Neural cell (in vitro differentiated cells): ENCODE data around the gene QSOX2. TPM values are rescaled to one million over a fixed set of nuclear protein-coding genes. Genes with fewer than 3 reads are reported as not detected.

Source experiments
- H2AFZ ChIP-seq: fragments of 200-600, 300-800 bp; sonication (generic), shearing (Covaris generic); 2 replicates; pipeline ENCODE4 v1.6.0; 2014; ENCODE audit warnings: low read depth, mild to moderate bottlenecking, antibody characterized with exemption, low read length, moderate library complexity
- H3F3A ChIP-seq: fragments of 200-600 bp; shearing (Covaris generic); 2 replicates; pipeline ENCODE4 v1.6.1; 2016; ENCODE audit warnings: mild to moderate bottlenecking, moderate library complexity, mixed read lengths, antibody characterized with exemption, low read length; ENCODE audit not compliant: insufficient read depth, poor library complexity, severe bottlenecking
- H3K27ac ChIP-seq: fragments of 200-600, 300-800 bp; sonication (generic), shearing (Covaris generic); 2 replicates; pipeline ENCODE4 v1.5.1; 2014; ENCODE audit warnings: mild to moderate bottlenecking, low read length, moderate library complexity
- H3K27me3 ChIP-seq: fragments of 300-800, 200-600 bp; sonication (generic), shearing (Covaris generic); 2 replicates; pipeline ENCODE4 v1.6.0; 2014; ENCODE audit warnings: mild to moderate bottlenecking, low read depth, low read length, moderate library complexity; ENCODE audit not compliant: insufficient read depth
- H3K36me3 ChIP-seq: fragments of 300-800, 200-600 bp; sonication (generic), shearing (Covaris generic); 2 replicates; pipeline ENCODE4 v1.5.1; 2014; ENCODE audit warnings: mild to moderate bottlenecking, antibody characterized with exemption, low read length, moderate library complexity; ENCODE audit not compliant: insufficient read depth
- H3K4me2 ChIP-seq: fragments of 300-800, 200-600 bp; sonication (generic), shearing (Covaris generic); 2 replicates; pipeline ENCODE4 v1.6.0; 2014; ENCODE audit warnings: mild to moderate bottlenecking, low read length
- H3K4me3 ChIP-seq: fragments of 300-800, 200-600 bp; sonication (generic), shearing (Covaris generic); 2 replicates; pipeline ENCODE4 v1.5.1; 2014; ENCODE audit warnings: mild to moderate bottlenecking, low read length, moderate library complexity
- H3K79me2 ChIP-seq: fragments of 200-600 bp; shearing (Covaris generic); replicated peaks from 2 replicates; pipeline ENCODE4 v1.6.0; 2014; ENCODE audit warnings: mild to moderate bottlenecking, low read length, moderate library complexity; ENCODE audit not compliant: insufficient read depth
- H3K9ac ChIP-seq: fragments of 300-800, 200-600 bp; sonication (generic), shearing (Covaris generic); 2 replicates; pipeline ENCODE4 v1.6.1; 2016; ENCODE audit warnings: mild to moderate bottlenecking, low read length, mixed read lengths
- H3K9me2 ChIP-seq: fragments of 200-600 bp; shearing (Covaris generic); 2 replicates; pipeline ENCODE4 v1.6.1; 2016; ENCODE audit warnings: mild to moderate bottlenecking, low read length, mixed read lengths; ENCODE audit not compliant: insufficient read depth
- H3K9me3 ChIP-seq: fragments of 200-600, 300-800 bp; sonication (generic), shearing (Covaris generic); 2 replicates; pipeline ENCODE4 v1.6.1; 2016; ENCODE audit warnings: mild to moderate bottlenecking, mixed run types, low read length, moderate library complexity, mixed read lengths
- H4K20me1 ChIP-seq: fragments of 200-600 bp; shearing (Covaris generic); 2 replicates; pipeline ENCODE4 v1.6.1; 2016; ENCODE audit warnings: mild to moderate bottlenecking, mixed run types; ENCODE audit not compliant: insufficient read depth
- CTCF ChIP-seq: fragments of 450-650 bp; IDR thresholded peaks from 2 replicates; pipeline ENCODE4 v1.5.1; 2014; ENCODE audit warnings: antibody characterized with exemption, mild to moderate bottlenecking, moderate library complexity; ENCODE audit not compliant: poor library complexity, severe bottlenecking
- EP300 ChIP-seq: fragments of 450-650 bp; conservative IDR thresholded peaks from 2 replicates; pipeline ENCODE4 v1.6.1; 2014; ENCODE audit warnings: antibody characterized with exemption, mild to moderate bottlenecking, moderate library complexity; ENCODE audit not compliant: poor library complexity, severe bottlenecking
- EZH2 ChIP-seq: fragments of 200-600, 300-800 bp; shearing (Covaris generic), sonication (generic); IDR thresholded peaks from 2 replicates; pipeline ENCODE4 v1.6.1; 2014; ENCODE audit warnings: antibody characterized with exemption, low read length, borderline replicate concordance, mild to moderate bottlenecking; ENCODE audit not compliant: insufficient read depth, poor library complexity, severe bottlenecking
- MXI1 ChIP-seq: fragments of 450-650 bp; conservative IDR thresholded peaks from 2 replicates; pipeline ENCODE4 v1.6.1; 2014; ENCODE audit warnings: antibody characterized with exemption, mild to moderate bottlenecking; ENCODE audit not compliant: poor library complexity, severe bottlenecking
- POLR2AphosphoS5 ChIP-seq: IDR thresholded peaks from 2 replicates; pipeline ENCODE4 v1.6.1; 2012
- RAD21 ChIP-seq: fragments of 450-650 bp; conservative IDR thresholded peaks from 2 replicates; pipeline ENCODE4 v1.6.1; 2014; ENCODE audit warnings: antibody characterized with exemption, mild to moderate bottlenecking, moderate library complexity
- REST ChIP-seq: IDR thresholded peaks from 2 replicates; pipeline ENCODE4 v1.6.1; 2012; ENCODE audit warnings: borderline replicate concordance
- SMC3 ChIP-seq: fragments of 450-650 bp; conservative IDR thresholded peaks from 2 replicates; pipeline ENCODE4 v1.6.1; 2014; ENCODE audit warnings: antibody characterized with exemption, mild to moderate bottlenecking, moderate library complexity; ENCODE audit not compliant: poor library complexity
- TAF1 ChIP-seq: IDR thresholded peaks from 2 replicates; pipeline ENCODE4 v1.6.1; 2012; ENCODE audit warnings: low read depth
- polyA plus RNA-seq: library from polyadenylated mRNA; depleted of rRNA; stranded (reverse); fragments of >200 nt; gene quantifications from 2 replicates; pipeline ENCODE4 v1.2.3, GENCODE V29; 2014

Gene QSOX2
- polyA plus RNA-seq, 1 donor from 2014 or later: 20.7 TPM

GRCh38 chr9:136185596-136186366 lies 59.8 kb downstream of the QSOX2 start:
- Histone ChIP-seq H3K4me2 (no peak overlapping the region), H3K27me3 (peaks cover 6% of the 10 kb centered on the region), H4K20me1 (no peaks in the 10 kb centered on the region), H3K9me2 (no peaks in the 10 kb centered on the region), H2AFZ (no peak overlapping the region), H3F3A (no peaks in the 10 kb centered on the region), H3K36me3 (no peaks in the 10 kb centered on the region), H3K79me2 (no peaks in the 10 kb centered on the region), H3K9me3 (no peaks in the 10 kb centered on the region), H3K4me3 (no peak overlapping the region), H3K9ac (no peak overlapping the region), H3K27ac (no peak overlapping the region)
- TF ChIP-seq TAF1: no peak
- no peak for TF ChIP-seq CTCF
- no peak for TF ChIP-seq REST
- TF ChIP-seq RAD21: no peak
- no peak for TF ChIP-seq POLR2AphosphoS5
- TF ChIP-seq EP300: no peak
- TF ChIP-seq EZH2: no peak
- TF ChIP-seq SMC3: no peak
- no peak for TF ChIP-seq MXI1

GRCh38 chr9:136185066-136185465 lies 60.5 kb downstream of the QSOX2 start:
- no peak for TF ChIP-seq CTCF
- H3K9me3 ChIP-seq: no peaks in the 10 kb centered on the region
- H3K27ac ChIP-seq: no peak overlapping the region
- no peaks in the 10 kb centered on the region for H3K9me2 ChIP-seq
- H3F3A ChIP-seq: no peaks in the 10 kb centered on the region
- H3K36me3 ChIP-seq: no peaks in the 10 kb centered on the region
- no peak overlapping the region for H3K4me2 ChIP-seq
- H4K20me1 ChIP-seq: no peaks in the 10 kb centered on the region
- no peak overlapping the region for H3K9ac ChIP-seq
- H3K27me3 ChIP-seq: no peaks in the 10 kb centered on the region
- no peak overlapping the region for H2AFZ ChIP-seq
- H3K4me3 ChIP-seq: no peak overlapping the region
- H3K79me2 ChIP-seq: no peaks in the 10 kb centered on the region
